ENCODE results near the gene SLC25A51.

Gene SLC25A51

GRCh38 chr9:37926737-37927118 lies 22.8 kb upstream of the SLC25A51 start:
- DNase-seq (ENCODE audit: low read depth, low spot score): no peak
- H3K4me3 ChIP-seq (ENCODE audit: low read depth, low read length): no peak overlapping the region
- ChIA-PET CTCF (interaction anchor here (1.2 to 5.5 kb wide), 2 partner anchors 14 to 162 kb away, joined by 4 to 44 read pairs; no protein-coding TSS in a partner anchor), POLR2A (interaction anchor here (1.4 kb wide), 1 partner anchor 143 kb away, joined by 4 read pairs; the partner anchor contains the start of gene SHB)
- TF ChIP-seq CTCF (IDR thresholded peaks at IDR 0.05; ENCODE audit: insufficient read depth, low read length, missing control alignments): no peak

- no peak for TF ChIP-seq CTCF (IDR thresholded peaks at IDR 0.05; ENCODE audit: insufficient read depth, low read length, missing control alignments)
- DNase-seq (ENCODE audit: low read depth, low spot score): no peak
- CTCF ChIA-PET: interaction anchor here (1.4 to 5.5 kb wide), 3 partner anchors 8 to 13 kb away, joined by 3 to 44 read pairs (median 7); no protein-coding TSS in a partner anchor
- no peak overlapping the region for H3K4me3 ChIP-seq (ENCODE audit: low read depth, low read length)
- POLR2A ChIA-PET: no interaction called here
Observed at GRCh38 chr9:37925786-37926736, 22.1 kb upstream of the SLC25A51 start.

- POLR2A ChIA-PET: no interaction called here
- no peak for TF ChIP-seq CTCF (IDR thresholded peaks at IDR 0.05; ENCODE audit: insufficient read depth, low read length, missing control alignments)
- CTCF ChIA-PET: interaction anchor here (0.6 to 5.5 kb wide), 5 partner anchors 8 to 119 kb away, joined by 3 to 44 read pairs (median 4); no protein-coding TSS in a partner anchor
- no peak for DNase-seq (ENCODE audit: low read depth, low spot score)
- H3K4me3 ChIP-seq (ENCODE audit: low read depth, low read length): no peak overlapping the region
Observed at GRCh38 chr9:37925006-37925405, 21.1 kb upstream of the SLC25A51 start.

- TF ChIP-seq CTCF (IDR thresholded peaks at IDR 0.05; ENCODE audit: insufficient read depth, low read length, missing control alignments): no peak
- POLR2A ChIA-PET: no interaction called here
- CTCF ChIA-PET: interaction anchor here (1.4 to 5.5 kb wide), 4 partner anchors 7 to 20 kb away, joined by 3 to 44 read pairs (median 6); no protein-coding TSS in a partner anchor
- DNase-seq (ENCODE audit: low read depth, low spot score): no peak
- no peak overlapping the region for H3K4me3 ChIP-seq (ENCODE audit: low read depth, low read length)
Observed at GRCh38 chr9:37924538-37924937, 20.6 kb upstream of the SLC25A51 start.

- no peak overlapping the region for H3K4me3 ChIP-seq (ENCODE audit: low read depth, low read length)
- no peak for TF ChIP-seq CTCF (IDR thresholded peaks at IDR 0.05; ENCODE audit: insufficient read depth, low read length, missing control alignments)
- POLR2A ChIA-PET: no interaction called here
- no peak for DNase-seq (ENCODE audit: low read depth, low spot score)
- CTCF ChIA-PET: interaction anchor here (0.6 to 5.5 kb wide), 3 partner anchors 11 to 164 kb away, joined by 3 to 44 read pairs (median 4); no protein-coding TSS in a partner anchor
Observed at GRCh38 chr9:37923796-37924427, 20.0 kb upstream of the SLC25A51 start.
